ENCODE measurements around the gene IFNB1.

- TF ChIP-seq POLR2A (IDR thresholded peaks at IDR 0.05; ENCODE audit: low read depth) (no peak), CTCF (IDR thresholded peaks at IDR 0.05) (no peak), POLR2AphosphoS5 (IDR thresholded peaks at IDR 0.05) (no peak)
These were observed 36.6 kb upstream of the IFNB1 start for GRCh38 chr9:21114311-21114710.

All from esophagus muscularis mucosa (tissue), 3 donors.